Activated naive CD4-positive, alpha-beta T cell (primary cell): ENCODE results near the gene SLC22A3.

Experiments
- DNase-seq, 4 experiments: peaks; one replicate each; lab custom pipeline; 2025; lab: John Stamatoyannopoulos, UW

The SLC22A3 gene

DNA sequence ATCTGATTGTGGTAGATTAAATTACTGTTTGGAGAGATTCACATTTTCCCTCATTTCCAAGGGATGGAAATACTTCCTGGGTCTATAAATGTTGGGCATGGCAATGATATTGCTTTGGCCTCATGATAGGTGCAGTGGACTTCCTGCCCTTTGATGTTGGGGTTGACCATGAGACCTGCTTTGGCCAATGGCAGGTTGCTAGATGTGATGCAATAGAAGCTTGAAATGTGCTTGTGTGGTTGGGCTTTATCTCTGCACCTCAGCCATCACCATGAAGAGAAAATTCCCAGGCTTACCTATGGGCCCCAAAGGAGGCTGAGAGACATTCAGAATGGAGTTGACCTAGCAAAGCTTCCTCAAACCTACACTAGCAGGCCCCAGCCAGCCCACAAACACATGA is 69.4 kb downstream of the SLC22A3 start:
- no peak for DNase-seq

DNA sequence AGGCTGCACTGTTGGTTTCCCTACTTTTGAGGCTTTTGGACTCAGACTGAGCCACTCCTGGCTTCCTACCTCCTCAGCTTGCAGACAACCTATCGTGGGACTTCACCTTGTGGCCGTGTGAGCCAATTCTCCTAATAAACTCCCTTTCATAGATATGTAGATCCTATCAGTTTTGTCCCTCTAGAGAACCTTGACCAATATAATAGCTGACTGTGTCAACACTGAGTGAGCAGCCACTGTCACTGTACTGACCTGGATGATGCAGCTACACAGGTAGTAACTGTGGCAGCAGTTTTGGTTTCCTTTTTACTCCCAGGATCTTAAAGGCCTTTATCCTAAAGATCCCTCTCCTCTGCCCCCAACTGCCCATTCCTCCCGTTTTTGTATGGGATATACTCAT is 70.2 kb downstream of the SLC22A3 start:
- no peak for DNase-seq

DNA sequence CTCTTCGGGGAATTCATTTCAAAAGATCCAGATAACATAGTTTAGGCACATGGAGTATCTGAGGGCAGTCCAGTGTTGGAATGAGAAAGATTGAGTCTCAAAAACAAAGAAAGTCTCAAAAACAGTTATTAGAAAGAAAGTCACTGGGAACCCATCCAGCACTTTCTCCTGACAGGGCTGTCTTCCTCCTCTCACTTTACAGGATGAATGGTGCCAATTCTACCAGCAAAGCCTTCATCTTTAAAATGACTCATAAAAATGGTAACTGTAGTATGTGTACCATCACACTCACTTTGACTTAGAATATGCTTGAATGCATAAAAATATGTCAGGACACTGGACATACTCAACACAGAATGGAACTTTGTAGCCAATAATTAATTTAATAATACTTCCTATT is 71.3 kb downstream of the SLC22A3 start:
- no peak for DNase-seq

DNA sequence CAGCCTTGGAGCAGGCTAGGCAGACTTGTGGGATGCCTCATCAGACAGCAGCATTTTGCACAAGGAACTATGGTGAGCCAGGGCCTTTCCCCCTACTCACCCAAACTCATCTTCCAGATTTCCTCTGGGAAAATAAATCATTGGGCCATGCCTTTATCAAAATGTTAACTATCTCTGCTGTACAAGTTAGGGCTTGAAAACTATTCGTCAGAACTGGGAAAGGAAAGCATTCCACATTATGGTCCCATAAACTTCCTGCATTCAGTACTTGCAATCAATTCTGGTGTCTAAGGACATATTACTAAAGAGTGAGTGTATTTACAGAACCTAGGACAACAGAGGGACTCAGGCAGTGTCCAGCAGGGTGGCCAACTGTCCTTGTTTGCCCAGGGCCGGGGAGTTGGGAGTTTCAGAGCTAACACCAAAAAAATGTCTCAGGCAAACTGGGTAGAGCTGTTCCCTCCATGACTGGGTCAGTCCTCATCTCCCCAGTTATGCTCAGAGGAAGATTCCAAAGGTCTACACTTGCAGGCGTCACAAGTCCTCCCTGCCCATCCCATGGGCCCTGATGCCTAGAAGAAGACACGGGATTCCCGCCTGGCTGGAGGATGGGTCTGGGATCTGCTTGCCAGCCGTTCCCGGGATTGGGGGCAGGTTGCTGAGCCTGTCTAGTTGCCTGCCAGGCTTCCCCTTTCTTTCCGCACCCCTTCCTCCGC is 72.2 kb downstream of the SLC22A3 start:
- no peak for DNase-seq

DNA sequence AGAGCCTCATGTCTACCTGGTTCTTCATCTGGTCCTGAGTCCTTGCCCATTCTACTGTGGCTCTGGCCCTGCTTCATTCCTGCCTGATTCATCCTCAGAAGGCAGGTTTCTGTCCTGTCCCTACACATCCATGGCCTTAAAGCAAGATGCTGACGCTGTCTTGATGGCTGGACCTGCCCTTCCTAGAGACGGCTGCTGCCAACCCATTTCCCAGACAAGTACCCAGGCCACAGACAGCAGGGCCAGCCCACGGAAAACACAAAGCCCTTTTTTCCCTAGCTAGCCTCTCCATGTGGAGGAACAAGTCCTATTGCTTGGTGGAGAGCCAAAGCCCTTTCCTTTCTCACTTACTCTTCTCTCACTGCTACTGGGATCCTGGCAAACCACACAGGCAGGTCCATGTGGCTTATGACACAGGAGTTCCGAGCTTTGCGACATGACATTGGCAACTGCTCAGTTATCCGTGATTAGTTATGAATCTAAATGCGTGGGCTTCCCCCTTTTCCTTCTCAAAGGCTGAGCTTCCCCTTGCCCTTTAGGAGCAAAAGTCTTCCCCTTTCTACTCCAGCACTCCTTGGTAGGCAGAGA is 72.9 kb downstream of the SLC22A3 start:
- DNase-seq, result no peak

DNA sequence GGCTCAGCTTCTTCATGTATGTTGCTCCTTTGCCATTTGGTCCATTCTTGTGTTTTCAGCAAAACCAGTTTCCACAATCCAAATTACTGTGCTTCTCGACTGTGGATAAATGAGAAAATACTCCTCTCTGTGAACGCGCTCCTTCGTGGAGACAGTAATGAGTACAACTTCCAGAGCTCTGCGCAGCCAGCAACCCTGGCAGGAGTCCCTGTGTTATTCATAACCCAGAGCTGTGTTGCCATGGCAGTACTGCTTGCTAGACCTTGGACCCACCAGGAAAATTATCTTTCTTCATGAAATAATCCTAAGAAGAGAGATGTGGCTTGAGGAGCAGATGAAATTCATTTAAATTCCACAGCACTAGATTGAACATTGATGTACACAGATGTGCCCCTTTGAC is 73.7 kb downstream of the SLC22A3 start:
- DNase-seq, result no peak

DNA sequence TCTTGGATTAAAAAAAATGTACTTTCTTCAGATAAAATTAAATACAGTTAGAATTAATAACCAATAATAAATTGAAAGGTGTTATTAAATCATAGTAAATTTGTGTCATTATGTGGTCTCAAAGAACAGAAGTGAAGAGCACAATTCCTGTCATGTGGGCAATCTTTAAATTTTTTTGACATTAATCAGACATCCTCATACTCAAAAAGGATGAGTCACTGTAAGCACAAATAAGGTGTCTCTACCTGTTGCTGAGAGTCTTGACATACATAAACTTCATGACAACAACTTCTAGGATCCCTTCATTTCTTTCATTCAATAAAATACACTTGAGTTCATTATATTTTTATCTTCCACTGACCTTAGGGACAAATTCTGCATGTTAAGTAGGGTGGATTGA is 76.1 kb downstream of the SLC22A3 start:
- no peak for DNase-seq

DNA sequence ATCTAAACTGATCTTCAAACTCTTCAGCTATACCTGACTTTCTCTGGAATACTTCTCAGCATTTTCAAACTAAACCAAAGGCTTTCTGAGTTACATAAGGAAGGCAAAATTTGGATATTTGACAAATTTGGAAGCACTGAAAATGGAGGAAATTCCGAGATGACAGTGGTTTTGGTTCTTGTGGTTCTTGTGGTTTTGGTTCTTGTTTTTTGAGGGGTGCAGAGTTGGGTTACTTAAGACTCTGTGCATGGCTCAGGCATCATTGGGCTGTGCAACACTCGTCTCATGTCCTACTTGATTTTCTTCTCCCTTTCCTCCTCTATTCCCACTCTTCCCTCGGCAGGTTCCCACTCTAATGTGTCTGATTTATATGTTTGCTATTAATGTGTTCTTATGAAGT is 78.0 kb downstream of the SLC22A3 start:
- DNase-seq, result no peak

DNA sequence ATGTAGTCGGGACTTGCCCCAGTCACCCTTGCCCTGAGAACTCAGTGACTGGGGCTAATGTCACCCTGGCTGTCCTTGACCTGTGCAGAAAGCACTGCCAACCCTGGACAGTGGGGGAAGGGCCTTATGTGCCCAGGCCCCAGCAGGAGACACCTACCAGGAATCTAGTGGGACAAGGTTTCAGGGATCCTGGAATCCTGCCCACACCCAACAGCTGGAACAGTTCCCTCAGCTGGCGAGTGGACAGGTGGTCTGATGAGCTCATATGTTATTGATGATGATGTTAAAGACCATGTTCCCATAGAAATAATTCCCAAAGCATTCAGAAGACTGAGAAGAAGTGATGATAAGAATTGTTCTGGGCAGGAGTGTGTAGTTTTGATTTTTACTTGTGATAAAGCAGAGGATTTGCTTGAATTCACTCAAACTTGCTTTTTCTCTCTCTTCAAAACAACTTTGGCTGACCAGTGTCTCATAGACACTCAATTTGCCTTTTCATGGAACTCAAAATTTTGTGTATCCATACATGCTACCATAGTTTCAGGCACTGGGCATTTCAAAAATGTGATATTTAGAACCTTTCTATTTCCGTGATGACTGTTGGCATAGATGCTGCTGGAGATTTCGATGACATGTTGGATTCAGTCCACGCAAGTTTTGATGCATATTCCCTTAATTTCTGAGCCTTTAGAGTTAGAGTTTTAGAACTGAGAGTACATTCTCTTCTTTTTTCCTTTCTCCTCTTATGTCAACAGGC is 79.3 kb downstream of the SLC22A3 start:
- no peak for DNase-seq

DNA sequence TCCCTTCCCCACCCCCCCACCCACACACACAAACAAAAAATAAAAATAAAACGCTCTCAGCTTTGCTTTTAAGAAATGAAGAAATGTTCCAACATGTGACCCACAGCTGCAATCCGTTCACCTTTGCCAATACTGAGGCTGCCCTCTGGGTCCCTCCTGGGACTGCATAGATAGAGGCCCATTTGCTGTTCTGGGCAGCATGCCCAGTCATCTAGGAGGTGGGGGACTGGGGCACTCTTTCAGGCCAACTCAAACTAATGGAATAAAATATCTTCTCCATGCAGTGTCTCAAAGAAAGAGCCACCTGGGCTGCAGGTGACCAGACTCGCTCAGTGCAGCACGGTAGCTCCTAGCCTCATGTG is 79.9 kb downstream of the SLC22A3 start:
- DNase-seq, result no peak

DNA sequence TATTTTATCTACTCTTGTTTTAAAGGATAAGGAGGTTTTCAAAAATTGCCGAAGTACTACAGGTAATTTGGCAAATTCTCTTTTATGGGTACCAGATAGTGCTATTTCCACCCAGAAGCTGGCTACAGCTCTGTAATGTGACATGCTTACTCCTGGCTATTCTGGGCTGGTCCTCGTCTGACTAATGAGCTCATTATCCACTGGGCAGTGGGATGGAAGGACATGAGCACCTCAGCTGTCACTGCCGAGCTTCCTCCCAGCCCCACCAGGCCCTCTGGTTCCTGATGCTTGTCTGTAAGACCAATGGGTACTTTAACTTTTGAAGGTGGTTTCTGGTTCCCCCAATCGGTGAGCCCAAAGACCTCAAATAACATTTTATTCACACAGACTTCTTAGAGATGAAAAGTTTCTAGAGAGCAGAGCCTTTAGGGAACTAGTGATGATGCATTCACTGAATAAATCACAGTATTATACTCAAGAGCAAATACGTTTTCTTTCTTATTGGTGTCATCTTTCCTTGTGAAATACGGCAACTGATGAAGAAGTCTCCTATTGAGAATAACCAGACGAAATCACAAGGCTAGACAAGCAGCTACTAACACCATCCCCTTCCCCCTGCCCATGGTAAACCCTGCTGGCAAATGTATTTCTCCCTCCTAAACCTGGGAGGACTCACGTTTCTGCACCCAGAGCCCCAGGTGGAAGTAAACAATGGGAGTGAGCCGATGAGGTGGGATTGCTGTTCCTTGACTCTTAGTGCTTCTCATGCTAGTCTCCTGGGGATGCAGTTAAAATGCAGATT is 80.8 kb downstream of the SLC22A3 start:
- DNase-seq, result no peak

DNA sequence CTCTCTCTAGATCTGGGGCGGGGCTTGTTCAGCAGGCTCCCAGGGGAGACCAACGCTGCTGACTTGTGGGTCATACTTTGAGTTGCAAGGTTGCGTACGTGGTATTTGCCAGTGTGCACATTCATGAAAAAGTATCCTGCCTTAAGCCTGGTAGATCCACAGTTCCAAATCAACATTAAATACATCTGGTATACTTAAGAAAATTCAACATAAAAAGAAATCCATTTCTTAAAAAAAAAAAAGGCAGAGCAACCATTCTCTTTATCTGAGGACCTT is 81.4 kb downstream of the SLC22A3 start:
- DNase-seq, result no peak

DNA sequence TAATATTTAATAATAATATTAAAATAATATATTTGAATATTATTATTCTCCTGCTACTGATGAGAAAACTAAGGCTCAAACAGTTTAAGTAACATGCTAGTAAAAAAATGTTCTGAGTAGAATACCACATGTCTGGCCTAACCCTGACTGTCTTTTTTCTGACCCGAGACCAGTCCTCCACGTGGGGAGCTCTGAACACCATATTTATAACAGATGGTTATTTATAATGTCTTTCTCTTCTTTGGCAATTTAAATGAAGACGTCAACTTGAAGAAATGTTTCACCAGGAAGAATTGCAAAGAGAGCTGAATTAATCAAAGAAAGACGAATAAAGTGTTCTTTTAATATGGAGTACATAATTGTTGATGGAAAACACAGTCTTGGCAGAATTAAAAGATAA is 82.0 kb downstream of the SLC22A3 start:
- no peak for DNase-seq

DNA sequence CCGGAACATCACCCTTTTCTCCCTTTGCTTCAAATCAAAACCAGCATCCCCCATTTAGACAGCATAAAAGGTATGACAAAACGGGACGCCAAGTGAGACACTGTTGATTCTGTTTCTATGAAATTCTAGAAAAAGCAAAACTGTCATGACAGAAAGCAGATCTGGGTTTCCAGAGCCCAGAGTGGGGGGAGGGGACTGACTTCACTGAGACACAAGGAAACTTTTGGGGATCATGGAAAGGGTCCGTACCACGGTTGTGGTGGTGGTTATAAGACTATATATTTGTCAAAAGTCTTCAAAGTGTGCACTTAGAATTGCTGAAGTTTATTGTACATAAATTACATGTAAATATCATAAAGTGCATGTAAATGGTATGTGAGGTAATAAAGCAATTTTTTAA is 82.6 kb downstream of the SLC22A3 start:
- DNase-seq, result no peak

DNA sequence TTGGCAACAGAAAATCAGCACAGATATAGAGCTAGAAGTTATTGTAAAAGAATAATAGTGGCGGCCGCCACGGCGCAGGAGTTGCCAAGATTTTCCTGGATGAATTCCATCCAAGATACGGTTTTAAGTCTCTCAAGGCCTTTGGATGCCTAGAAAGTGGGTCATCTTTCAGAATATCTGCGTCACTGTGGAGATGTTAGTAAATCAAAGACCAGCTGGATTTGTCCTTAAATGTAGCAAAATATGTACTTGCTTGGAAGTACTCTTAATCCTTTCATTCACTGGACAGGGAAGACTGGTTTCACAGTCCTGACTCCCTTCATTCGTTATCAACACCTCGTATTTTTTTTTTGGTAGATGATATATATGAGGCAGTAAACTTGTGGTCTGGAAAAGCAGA is 83.0 kb downstream of the SLC22A3 start:
- no peak for DNase-seq

DNA sequence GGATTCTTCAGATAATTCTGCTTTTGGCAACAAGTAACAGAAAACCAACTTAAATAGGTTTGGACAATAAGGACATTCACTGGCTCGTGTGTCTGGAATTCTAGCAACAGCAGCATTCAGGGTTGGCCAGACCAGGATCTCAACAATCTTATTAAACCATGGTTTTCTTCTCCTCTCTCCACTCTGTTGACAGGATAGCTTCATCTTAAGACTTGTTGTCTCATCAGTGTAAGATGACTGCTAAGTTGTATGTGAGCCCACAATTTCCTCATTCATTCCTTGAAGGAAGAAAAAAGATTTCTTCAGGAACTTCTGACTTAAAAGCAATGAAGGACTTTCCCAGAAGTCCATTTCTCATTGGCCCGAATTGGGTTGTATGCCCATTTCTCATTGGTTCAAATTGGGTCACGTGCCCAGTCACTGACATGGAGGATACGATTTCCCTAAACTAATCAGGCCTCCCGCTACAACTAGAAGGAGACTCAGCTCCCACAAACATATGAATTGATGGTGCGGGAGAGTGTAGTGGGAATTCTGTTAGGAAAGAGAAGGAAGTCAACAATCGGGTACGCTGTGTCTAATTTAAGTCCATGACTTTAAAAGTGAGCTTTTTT is 83.7 kb downstream of the SLC22A3 start:
- no peak for DNase-seq

DNA sequence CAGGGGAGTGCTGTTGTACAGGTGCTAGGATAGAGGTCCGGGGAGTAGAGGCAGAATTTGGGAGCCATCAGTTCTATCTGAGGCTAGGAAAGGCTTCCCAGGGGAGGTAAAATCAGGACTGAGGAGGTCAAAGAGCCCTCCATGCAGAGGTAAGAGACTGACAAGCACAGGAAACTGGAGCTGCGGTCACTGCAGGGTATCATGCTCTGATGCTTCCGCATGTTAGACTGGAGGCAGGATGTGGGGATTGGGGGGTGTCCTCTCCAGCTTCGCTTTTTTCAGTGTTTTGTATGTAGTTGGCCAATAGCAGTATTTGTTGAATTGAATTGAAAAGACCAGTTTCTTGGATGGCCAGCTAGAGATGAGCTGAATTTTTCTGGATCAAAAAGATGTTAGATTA is 87.8 kb downstream of the SLC22A3 start:
- no peak for DNase-seq

DNA sequence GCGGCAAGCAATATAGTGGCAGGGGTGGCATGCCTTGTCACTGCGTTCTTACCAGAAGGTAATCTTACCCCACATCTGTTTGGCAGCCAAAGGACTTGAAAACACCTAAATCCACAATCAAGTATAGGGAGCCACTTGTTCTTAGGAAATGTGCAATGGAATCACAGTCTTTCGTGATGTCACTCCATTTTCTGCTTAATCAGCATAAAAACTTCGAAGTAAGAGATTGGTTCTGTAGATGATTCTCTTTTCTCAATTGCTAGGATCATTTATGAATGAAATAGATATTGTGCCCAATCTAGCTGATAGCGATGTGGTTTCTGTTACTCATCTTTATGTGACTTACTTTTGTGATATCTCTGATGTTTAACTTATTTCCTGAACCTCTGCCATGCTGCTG is 89.0 kb downstream of the SLC22A3 start:
- DNase-seq, result no peak

DNA sequence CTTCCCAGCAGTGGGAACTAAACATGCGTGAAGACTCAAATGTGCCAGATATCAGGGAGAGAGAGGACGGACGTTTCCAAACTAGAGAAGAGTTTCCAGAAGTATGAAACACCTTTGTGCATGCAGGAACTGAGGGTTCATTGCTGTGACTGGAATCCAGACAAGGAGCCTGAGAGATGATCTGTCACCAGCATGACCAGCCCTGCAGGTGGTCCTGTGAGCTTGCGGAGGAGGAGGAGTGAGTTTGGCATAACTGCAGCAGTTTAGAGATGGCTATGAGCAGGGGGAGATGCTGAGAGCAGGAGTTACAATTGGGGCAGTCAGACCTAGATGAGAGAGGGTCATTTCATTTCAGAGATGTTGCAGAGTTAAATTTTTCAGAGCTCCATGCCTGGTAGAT is 89.6 kb downstream of the SLC22A3 start:
- no peak for DNase-seq

DNA sequence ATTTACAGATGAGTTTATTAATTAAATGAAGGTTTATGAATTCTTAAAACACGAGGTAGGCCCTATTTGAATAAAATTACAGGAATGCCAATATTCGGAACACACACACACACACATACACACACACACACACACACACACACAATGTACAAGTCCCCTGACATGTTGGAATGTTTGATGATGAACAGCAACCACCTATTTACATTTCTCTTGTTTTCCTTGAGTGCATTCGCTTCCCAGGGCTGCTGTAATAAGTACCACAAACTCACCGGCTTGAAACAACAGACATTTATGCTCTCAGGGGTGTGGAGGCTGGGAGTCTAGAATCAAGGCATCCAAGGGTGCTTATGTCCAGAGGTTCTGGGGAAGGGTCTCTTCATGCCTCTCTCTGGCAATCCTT is 90.3 kb downstream of the SLC22A3 start:
- no peak for DNase-seq

DNA sequence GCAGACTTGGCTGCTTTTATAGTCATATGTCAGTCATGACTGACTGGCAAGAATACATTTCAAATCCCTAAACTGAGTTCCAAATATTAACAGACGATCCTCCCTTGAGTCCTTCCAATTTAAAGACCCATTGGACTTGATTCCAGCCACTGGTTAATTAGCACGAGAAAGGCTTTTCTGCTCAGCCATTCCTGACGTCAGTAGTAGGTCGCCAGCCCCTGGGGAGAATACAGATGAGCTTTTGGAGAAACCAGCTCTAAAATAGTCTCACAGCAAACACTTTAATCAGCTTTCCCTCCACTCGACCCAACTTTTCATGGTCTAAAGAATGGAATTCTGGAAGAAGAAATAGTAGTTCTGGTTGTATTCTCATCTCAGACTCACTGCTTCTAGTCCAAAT is 91.6 kb downstream of the SLC22A3 start:
- DNase-seq, result no peak

DNA sequence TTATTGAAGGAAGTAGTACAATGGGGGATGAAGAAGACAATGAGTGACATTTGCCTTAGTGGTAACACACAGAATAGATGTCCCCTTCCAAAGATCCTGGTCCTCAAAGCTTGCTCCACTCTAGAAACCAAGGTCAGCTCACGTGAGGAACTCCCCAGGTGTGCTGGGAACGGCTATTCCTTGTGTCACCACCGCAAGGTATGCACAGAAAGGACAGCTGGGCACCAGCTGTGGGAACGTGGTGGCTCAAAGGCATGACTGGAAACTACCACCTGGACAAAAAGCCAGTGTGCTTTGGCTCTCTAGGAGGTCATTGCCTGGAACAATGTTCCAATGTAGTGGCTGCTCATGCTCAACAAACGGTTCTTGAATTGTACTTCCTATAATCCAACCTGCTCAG is 94.0 kb downstream of the SLC22A3 start:
- no peak for DNase-seq

DNA sequence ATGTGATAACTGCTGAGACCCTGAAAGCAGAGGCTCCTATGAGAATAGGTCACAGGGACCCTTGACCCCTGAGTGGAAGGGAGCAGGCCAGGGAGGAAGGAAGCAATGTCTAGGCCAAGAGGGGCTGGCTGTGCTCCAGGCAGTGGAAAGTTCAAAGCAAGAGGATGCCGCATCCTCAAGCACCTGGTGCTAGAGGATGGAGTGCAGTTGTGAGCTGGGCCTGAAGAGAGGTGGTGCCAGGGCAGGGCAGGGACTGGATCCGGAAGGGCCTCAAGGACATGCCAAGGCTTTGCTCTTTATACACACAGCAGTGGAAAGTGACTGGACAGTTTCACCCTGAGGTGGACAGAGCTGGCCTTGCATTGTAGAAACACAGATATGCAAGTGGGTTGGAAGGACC is 97.0 kb downstream of the SLC22A3 start:
- DNase-seq, result no peak
